HG03025 (cell line): ENCODE results near the gene KRTAP20-3.

Experiments
- ATAC-seq: cut with Tn5 transposase; IDR thresholded peaks from one replicate; pipeline ENCODE4 v1.9.1; 2021; ENCODE audit warnings: mild to moderate bottlenecking, moderate library complexity; ENCODE audit not compliant: unreplicated experiment, low FRiP score

Gene KRTAP20-3

DNA sequence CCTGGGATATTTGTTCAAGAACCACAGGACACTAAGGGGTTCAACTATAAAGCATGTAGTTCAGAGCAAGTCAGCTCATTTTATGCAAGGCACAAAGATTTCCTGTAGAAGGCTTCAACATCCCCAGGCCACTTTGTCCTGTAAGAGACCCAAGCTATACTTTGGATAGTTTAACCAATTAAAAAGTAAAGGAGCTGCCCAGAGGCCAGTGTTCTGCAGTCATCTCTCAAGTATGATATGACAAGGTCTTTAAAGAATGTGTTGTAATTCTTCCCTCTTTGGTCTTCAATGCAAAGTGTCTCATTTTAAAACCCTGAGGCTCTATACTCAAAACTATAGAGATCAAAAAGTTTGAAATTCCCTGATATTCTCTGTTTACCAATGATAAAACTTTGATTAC lies 34.1 kb downstream of the KRTAP20-3 start:
- ATAC-seq, result no peak

DNA sequence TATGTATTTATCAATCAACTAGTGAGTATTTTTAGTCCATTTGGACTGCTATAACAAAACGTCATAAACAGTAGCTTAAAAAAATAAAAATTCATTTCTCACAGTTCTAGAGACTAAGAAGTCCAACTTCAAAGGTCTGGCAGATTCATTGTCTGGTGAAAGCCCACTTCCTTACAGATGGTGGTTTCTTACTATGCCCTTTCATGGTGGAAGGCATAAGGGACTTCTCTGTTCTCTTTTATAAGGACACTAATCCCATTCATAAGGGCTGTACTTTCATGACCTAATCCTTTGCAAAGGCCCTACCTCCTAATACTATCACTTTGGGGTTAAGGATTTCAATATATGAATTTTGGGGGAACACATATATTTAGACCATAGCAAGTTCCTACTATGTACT lies 37.9 kb downstream of the KRTAP20-3 start:
- no peak for ATAC-seq

GRCh38 chr21:30684506-30684905 lies 41.8 kb downstream of the KRTAP20-3 start:
- ATAC-seq, result no peak

GRCh38 chr21:30689822-30690221 lies 47.2 kb downstream of the KRTAP20-3 start:
- ATAC-seq, result no peak
